ENCODE data around the gene PUS1. TPM values are rescaled to one million over a fixed set of nuclear protein-coding genes. Genes with fewer than 3 reads are reported as not detected.
A peak's percentile ranks its signal among the peaks of the same experiment; 100 is the strongest.

The PUS1 gene
- total RNA-seq, 1 donor from 2014 or later = 16.9 TPM

- DNase-seq (ENCODE audit: low read depth) = no peak
Observed at GRCh38 chr12:131902332-131903241, 26.5 kb upstream of the PUS1 start.

GRCh38 chr12:131903270-131904255, 25.5 kb upstream of the PUS1 start:
- no peak for DNase-seq (ENCODE audit: low read depth)

- no peak for DNase-seq (ENCODE audit: low read depth)
Observed at GRCh38 chr12:131904346-131904745, 24.7 kb upstream of the PUS1 start.

GRCh38 chr12:131905081-131905629, 23.9 kb upstream of the PUS1 start:
- no peak for DNase-seq (ENCODE audit: low read depth)

GRCh38 chr12:131905630-131906091, 23.4 kb upstream of the PUS1 start:
- DNase-seq (ENCODE audit: low read depth) = no peak

- DNase-seq (ENCODE audit: low read depth) = no peak
Observed at GRCh38 chr12:131907379-131908091, 21.5 kb upstream of the PUS1 start.

GRCh38 chr12:131908092-131909080, 20.7 kb upstream of the PUS1 start:
- DNase-seq (ENCODE audit: low read depth) = no peak

GRCh38 chr12:131909081-131909751, 19.9 kb upstream of the PUS1 start:
- no peak for DNase-seq (ENCODE audit: low read depth)

GRCh38 chr12:131909752-131910219, 19.3 kb upstream of the PUS1 start:
- no peak for DNase-seq (ENCODE audit: low read depth)

- DNase-seq (ENCODE audit: low read depth) = no peak
Observed at GRCh38 chr12:131910302-131911027, 18.6 kb upstream of the PUS1 start.

- no peak for DNase-seq (ENCODE audit: low read depth)
Observed at GRCh38 chr12:131911028-131911650, 17.9 kb upstream of the PUS1 start.

GRCh38 chr12:131911851-131912477, 17.1 kb upstream of the PUS1 start:
- no peak for DNase-seq (ENCODE audit: low read depth)

- peak; percentile 77 for DNase-seq (ENCODE audit: low read depth)
Observed at GRCh38 chr12:131912518-131913274, 16.4 kb upstream of the PUS1 start.

- DNase-seq (ENCODE audit: low read depth) = no peak
Observed at GRCh38 chr12:131913666-131914065, 15.4 kb upstream of the PUS1 start.

GRCh38 chr12:131914179-131914702, 14.8 kb upstream of the PUS1 start:
- DNase-seq (ENCODE audit: low read depth) = no peak

- DNase-seq (ENCODE audit: low read depth) = no peak
Observed at GRCh38 chr12:131915000-131915689, 13.9 kb upstream of the PUS1 start.

Data from renal cortical epithelial cell (primary cell).